ENCODE data around the gene CMTM1. TPM values are rescaled to one million over a fixed set of nuclear protein-coding genes. Genes with fewer than 3 reads are reported as not detected.

CMTM1 gene
- total RNA-seq, 1 experiment from 2014 or later, result 7.1 TPM

DNA sequence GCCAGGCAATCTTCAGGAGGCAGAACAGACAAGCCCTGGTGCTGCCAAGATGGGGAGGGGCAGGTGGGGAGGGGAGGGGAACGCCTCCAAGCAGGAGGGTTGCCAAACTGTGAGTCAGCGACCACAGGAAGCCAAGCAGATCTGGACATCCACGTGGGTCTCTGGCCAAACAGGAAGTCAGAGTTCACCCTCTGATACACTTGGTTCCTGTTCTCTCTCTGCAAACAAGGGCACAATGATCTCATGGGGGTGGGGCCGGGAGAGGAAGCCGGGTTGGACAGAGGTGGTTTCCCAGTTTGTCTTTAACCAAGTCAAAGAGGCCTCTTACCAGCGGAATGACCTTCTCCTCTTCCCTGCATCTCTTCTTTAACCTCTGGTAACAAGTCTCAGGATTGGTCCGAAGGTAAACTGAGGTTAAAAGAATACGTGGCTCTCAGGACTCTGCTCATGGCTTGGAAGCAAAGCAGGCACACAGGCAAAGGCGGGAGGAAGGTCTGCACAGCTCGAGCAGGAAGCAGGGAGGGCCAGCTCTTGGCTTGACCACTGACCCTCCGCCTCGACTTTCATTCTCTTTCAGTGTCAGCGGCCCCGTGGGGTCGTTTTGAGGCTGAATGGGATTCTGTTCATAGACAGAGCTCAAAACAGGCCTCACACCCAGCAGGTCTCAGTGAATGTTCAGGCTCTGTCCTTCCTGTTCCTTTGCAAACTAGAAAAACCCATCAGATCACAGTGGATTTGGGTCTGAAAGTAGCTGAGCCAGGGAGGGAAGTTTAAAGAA, 49.2 kb upstream of the CMTM1 start:
- peak overlapping the region in 1 of 2 experiments; percentile 17; a peak in 1 of 4 replicates for H3K4me3 ChIP-seq (ENCODE audit: low read depth in 2 of 2, low read length in 2 of 2)
- H3K36me3 ChIP-seq (ENCODE audit: control insufficient read depth, insufficient read depth, low read length), result no peaks in the 10 kb centered on the region
- peak; percentile 92 for ATAC-seq
- in situ Hi-C loops (cut with HindIII; ENCODE audit: low pct_unique_long_range_greater_than_20kb, low sequenced_read_pairs), result no loop called here
- H3K27ac ChIP-seq (ENCODE audit: low read length), result peak overlapping the region; percentile 85
- ChIA-PET CTCF (no interaction called here), POLR2A (no interaction called here)
- DNase-seq (ENCODE audit: low read depth, low spot score), result peak; percentile 90
- TF ChIP-seq POLR2AphosphoS5 (IDR thresholded peaks at IDR 0.05; ENCODE audit: low read depth, low read length) (peak; percentile 77; the same call in 1 of the 2 replicates), SIN3A (IDR thresholded peaks at IDR 0.05; ENCODE audit: borderline replicate concordance, insufficient read depth, low read depth, low read length) (no peak)
- TF ChIP-seq, protein P1, sequence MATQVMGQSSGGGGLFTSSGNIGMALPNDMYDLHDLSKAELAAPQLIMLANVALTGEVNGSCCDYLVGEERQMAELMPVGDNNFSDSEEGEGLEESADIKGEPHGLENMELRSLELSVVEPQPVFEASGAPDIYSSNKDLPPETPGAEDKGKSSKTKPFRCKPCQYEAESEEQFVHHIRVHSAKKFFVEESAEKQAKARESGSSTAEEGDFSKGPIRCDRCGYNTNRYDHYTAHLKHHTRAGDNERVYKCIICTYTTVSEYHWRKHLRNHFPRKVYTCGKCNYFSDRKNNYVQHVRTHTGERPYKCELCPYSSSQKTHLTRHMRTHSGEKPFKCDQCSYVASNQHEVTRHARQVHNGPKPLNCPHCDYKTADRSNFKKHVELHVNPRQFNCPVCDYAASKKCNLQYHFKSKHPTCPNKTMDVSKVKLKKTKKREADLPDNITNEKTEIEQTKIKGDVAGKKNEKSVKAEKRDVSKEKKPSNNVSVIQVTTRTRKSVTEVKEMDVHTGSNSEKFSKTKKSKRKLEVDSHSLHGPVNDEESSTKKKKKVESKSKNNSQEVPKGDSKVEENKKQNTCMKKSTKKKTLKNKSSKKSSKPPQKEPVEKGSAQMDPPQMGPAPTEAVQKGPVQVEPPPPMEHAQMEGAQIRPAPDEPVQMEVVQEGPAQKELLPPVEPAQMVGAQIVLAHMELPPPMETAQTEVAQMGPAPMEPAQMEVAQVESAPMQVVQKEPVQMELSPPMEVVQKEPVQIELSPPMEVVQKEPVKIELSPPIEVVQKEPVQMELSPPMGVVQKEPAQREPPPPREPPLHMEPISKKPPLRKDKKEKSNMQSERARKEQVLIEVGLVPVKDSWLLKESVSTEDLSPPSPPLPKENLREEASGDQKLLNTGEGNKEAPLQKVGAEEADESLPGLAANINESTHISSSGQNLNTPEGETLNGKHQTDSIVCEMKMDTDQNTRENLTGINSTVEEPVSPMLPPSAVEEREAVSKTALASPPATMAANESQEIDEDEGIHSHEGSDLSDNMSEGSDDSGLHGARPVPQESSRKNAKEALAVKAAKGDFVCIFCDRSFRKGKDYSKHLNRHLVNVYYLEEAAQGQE (IDR thresholded peaks at IDR 0.05; ENCODE audit: insufficient read depth in 1 of 2, low read depth in 2 of 2, low read length in 1 of 2), result no peak
- no TSS peak for BruUV-seq (replicated peaks)
- peaks cover 42% of the 10 kb centered on the region for H3K4me1 ChIP-seq (ENCODE audit: control insufficient read depth, insufficient read depth, low read length)
- intact Hi-C loops (cut with micrococcal nuclease; ENCODE audit: unreplicated experiment), result no loop called here
- no peaks in the 10 kb centered on the region for H3K9me3 ChIP-seq (ENCODE audit: control insufficient read depth, insufficient read depth, low read depth, low read length)
- H3K27me3 ChIP-seq (ENCODE audit: control insufficient read depth, insufficient read depth, low read length), result no peaks in the 10 kb centered on the region

DNA sequence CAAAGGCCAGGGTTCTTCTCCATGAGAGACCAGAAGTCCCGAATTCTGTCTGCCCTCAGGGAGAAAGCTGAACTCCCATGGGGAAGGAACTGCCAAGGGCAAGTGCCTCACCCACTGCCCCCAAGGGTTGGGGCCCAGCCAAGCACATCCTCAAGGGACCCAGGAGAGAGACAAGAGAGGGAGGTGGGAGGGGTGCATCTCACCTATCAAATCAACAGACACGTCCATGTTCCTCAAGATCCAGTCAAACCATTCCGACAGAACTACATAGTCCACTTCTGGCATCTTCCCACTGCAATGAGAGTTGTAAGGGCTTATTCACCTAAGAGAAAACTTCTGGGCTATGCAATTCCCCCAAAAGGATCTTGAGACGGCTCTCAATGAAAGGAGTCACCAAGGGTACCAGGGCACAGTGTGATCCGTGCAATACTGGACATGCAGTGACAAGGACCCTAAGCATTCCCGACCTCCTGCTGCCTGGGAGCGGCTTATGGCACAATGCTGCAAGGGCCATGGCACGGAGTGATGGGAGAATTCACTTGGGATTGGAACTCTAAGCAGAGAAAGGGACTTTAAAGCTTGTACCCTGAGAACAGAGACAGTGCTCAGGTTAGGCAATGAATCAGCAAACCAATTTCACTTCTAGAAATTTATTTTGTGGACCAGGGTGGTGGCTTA, 48.5 kb upstream of the CMTM1 start:
- no peak for ATAC-seq
- no peaks in the 10 kb centered on the region for H3K9me3 ChIP-seq (ENCODE audit: control insufficient read depth, insufficient read depth, low read depth, low read length)
- no peak for DNase-seq (ENCODE audit: low read depth, low spot score)
- in situ Hi-C loops (cut with HindIII; ENCODE audit: low pct_unique_long_range_greater_than_20kb, low sequenced_read_pairs) (no loop called here), intact Hi-C loops (cut with micrococcal nuclease; ENCODE audit: unreplicated experiment) (no loop called here)
- no peaks in the 10 kb centered on the region for H3K27me3 ChIP-seq (ENCODE audit: control insufficient read depth, insufficient read depth, low read length)
- no TSS peak for BruUV-seq (replicated peaks)
- peaks cover 41% of the 10 kb centered on the region for H3K4me1 ChIP-seq (ENCODE audit: control insufficient read depth, insufficient read depth, low read length)
- H3K4me3 ChIP-seq (ENCODE audit: low read depth in 2 of 2, low read length in 2 of 2), result no peak overlapping the region
- POLR2A ChIA-PET, result no interaction called here
- TF ChIP-seq POLR2AphosphoS5 (IDR thresholded peaks at IDR 0.05; ENCODE audit: low read depth, low read length) (no peak), SIN3A (IDR thresholded peaks at IDR 0.05; ENCODE audit: borderline replicate concordance, insufficient read depth, low read depth, low read length) (no peak), TCF7L2 (IDR thresholded peaks at IDR 0.05; ENCODE audit: low read depth, low read length) (no peak)
- TF ChIP-seq, protein P1 (IDR thresholded peaks at IDR 0.05; ENCODE audit: insufficient read depth in 1 of 2, low read depth in 2 of 2, low read length in 1 of 2), result no peak
- TF ChIP-seq, protein P2, sequence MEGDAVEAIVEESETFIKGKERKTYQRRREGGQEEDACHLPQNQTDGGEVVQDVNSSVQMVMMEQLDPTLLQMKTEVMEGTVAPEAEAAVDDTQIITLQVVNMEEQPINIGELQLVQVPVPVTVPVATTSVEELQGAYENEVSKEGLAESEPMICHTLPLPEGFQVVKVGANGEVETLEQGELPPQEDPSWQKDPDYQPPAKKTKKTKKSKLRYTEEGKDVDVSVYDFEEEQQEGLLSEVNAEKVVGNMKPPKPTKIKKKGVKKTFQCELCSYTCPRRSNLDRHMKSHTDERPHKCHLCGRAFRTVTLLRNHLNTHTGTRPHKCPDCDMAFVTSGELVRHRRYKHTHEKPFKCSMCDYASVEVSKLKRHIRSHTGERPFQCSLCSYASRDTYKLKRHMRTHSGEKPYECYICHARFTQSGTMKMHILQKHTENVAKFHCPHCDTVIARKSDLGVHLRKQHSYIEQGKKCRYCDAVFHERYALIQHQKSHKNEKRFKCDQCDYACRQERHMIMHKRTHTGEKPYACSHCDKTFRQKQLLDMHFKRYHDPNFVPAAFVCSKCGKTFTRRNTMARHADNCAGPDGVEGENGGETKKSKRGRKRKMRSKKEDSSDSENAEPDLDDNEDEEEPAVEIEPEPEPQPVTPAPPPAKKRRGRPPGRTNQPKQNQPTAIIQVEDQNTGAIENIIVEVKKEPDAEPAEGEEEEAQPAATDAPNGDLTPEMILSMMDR (IDR thresholded peaks at IDR 0.05), result no peak
- CTCF ChIA-PET, result no interaction called here
- H3K36me3 ChIP-seq (ENCODE audit: control insufficient read depth, insufficient read depth, low read length), result no peaks in the 10 kb centered on the region
- peak overlapping the region; percentile 85 for H3K27ac ChIP-seq (ENCODE audit: low read length)

Measured in Panc1 (cell line).